ENCODE results near the gene PLEKHH2. TPM values are rescaled to one million over a fixed set of nuclear protein-coding genes. Genes with fewer than 3 reads are reported as not detected.

The PLEKHH2 gene
- total and polyA plus RNA-seq, 2 of the 13 experiments (the other 11 are each of a cell fraction or from before 2014, with no cell fraction given) = 1.1 to 3.0 TPM

- TF ChIP-seq FOXP4 (CRISPR knock-in tag; IDR thresholded peaks at IDR 0.05) (peak; percentile 24; the same call in 1 of the 2 replicates), PHF20 (CRISPR knock-in tag; IDR thresholded peaks at IDR 0.05) (peak; percentile 85), MED8 (CRISPR knock-in tag; IDR thresholded peaks at IDR 0.05; ENCODE audit: insufficient replicate concordance) (no peak), KLF9 (CRISPR knock-in tag; IDR thresholded peaks at IDR 0.05; ENCODE audit: low read depth) (0 out of 2 replicates have a peak, but pooled peaks have one; percentile 24), KLF6 (CRISPR knock-in tag; IDR thresholded peaks at IDR 0.05) (0 out of 2 replicates have a peak, but pooled peaks have one; percentile 24), HMGXB4 (CRISPR knock-in tag; IDR thresholded peaks at IDR 0.05; ENCODE audit: borderline replicate concordance in 1 of 2, low read depth in 1 of 2) (peak in 1 of 2 experiments; percentile 25; a peak in 1 of 4 replicates), HNF4A (CRISPR knock-in tag; IDR thresholded peaks at IDR 0.05) (peak; percentile 31; the same call in 1 of the 2 replicates), SPEN (CRISPR knock-in tag; IDR thresholded peaks at IDR 0.05; ENCODE audit: low read depth) (peak; percentile 51), CAMTA2 (CRISPR knock-in tag; IDR thresholded peaks at IDR 0.05; ENCODE audit: borderline replicate concordance) (no peak), TFDP1 (CRISPR knock-in tag; IDR thresholded peaks at IDR 0.05; ENCODE audit: borderline replicate concordance) (peak; percentile 31; the same call in 1 of the 2 replicates), GABPB1 (CRISPR knock-in tag; IDR thresholded peaks at IDR 0.05) (peak; percentile 92), ZNF354B (CRISPR knock-in tag; IDR thresholded peaks at IDR 0.05) (0 out of 2 replicates have a peak, but pooled peaks have one; percentile 27), ZBED4 (CRISPR knock-in tag; IDR thresholded peaks at IDR 0.05; ENCODE audit: borderline replicate concordance) (peak; percentile 52; the same call in 1 of the 2 replicates), SP1 (IDR thresholded peaks at IDR 0.05) (no peak), SP1 (CRISPR knock-in tag; IDR thresholded peaks at IDR 0.05) (peak; percentile 46; the same call in 1 of the 2 replicates), TAF15 (IDR thresholded peaks at IDR 0.05; ENCODE audit: low read depth, low read length, poor library complexity, severe bottlenecking) (no peak), CREM (IDR thresholded peaks at IDR 0.05) (peak; percentile 37; the same call in 1 of the 2 replicates), CREM (CRISPR knock-in tag; IDR thresholded peaks at IDR 0.05) (no peak), ZNF616 (CRISPR knock-in tag; IDR thresholded peaks at IDR 0.05; ENCODE audit: low read depth) (no peak), POLR2AphosphoS2 (IDR thresholded peaks at IDR 0.05; ENCODE audit: low read depth, low read length) (no peak), ZBTB3 (CRISPR knock-in tag; IDR thresholded peaks at IDR 0.05; ENCODE audit: borderline replicate concordance, low read depth) (no peak)
Measured at GRCh38 chr2:43676322-43677050, 39.4 kb downstream of the PLEKHH2 start, which contains the start of gene C1GALT1C1L (continued).
